Central memory CD8-positive, alpha-beta T cell (primary cell): ENCODE data around the gene CLBA1.

Experiments
- ATAC-seq: fragments of 150-1000 bp; cut with Tn5 transposase; replicated peaks from 2 replicates; pipeline ENCODE4 v1.10.0; 2022; ENCODE audit warnings: mild to moderate bottlenecking, moderate FRiP score, moderate number of reproducible peaks; ENCODE audit not compliant: poor library complexity, severe bottlenecking; ENCODE audit errors: extremely low read depth
- DNase-seq, 2 donors: peaks; one replicate each; pipeline ENCODE4 v3.0.0; 2021; ENCODE audit warnings: low spot score in 2 of 2
- H3K27ac Mint-ChIP-seq: one replicate; pipeline ENCODE4 v1.8.0; 2022; ENCODE audit warnings: low read depth, mild to moderate bottlenecking, moderate library complexity, mixed read lengths
- H3K27me3 Mint-ChIP-seq: one replicate; pipeline ENCODE4 v1.8.0; 2022; ENCODE audit warnings: mixed read lengths
- H3K36me3 Mint-ChIP-seq: one replicate; pipeline ENCODE4 v1.8.0; 2022; ENCODE audit warnings: mild to moderate bottlenecking, moderate library complexity, mixed read lengths; ENCODE audit not compliant: insufficient read depth
- H3K4me1 Mint-ChIP-seq: one replicate; pipeline ENCODE4 v1.8.0; 2022; ENCODE audit warnings: mixed read lengths
- H3K4me3 Mint-ChIP-seq: one replicate; pipeline ENCODE4 v1.8.0; 2022; ENCODE audit warnings: mild to moderate bottlenecking, moderate library complexity, mixed read lengths
- H3K9me3 Mint-ChIP-seq: one replicate; pipeline ENCODE4 v1.8.0; 2022; ENCODE audit warnings: mixed read lengths

CLBA1 gene

DNA sequence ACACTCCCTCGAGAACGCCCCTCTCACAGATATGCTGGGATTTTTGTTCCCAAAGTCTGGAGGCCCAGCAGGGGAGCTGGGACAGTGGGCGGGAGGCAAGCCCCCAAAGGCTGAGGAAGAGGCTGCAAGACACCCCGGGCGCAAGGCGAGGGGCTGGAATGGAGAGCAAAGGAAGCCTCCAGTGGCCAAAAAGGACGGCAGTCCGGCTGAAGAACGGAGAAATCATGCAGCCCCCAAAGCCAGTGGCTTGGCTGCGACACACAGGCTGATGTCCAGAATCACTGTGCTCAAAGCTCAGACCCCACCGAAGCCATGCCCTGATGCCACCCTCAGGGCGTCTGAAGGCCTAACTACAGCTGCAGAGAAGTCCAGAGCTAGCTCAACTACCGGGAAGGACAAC, 10.9 kb downstream of the CLBA1 start:
- no peak overlapping the region for H3K27ac Mint-ChIP-seq
- peaks cover 6% of the 10 kb centered on the region for H3K4me1 Mint-ChIP-seq
- ATAC-seq = no peak
- peaks cover 2% of the 10 kb centered on the region for H3K36me3 Mint-ChIP-seq
- H3K4me3 Mint-ChIP-seq = no peak overlapping the region
- H3K9me3 Mint-ChIP-seq = no peaks in the 10 kb centered on the region
- no peaks in the 10 kb centered on the region for H3K27me3 Mint-ChIP-seq
- no peak for DNase-seq

DNA sequence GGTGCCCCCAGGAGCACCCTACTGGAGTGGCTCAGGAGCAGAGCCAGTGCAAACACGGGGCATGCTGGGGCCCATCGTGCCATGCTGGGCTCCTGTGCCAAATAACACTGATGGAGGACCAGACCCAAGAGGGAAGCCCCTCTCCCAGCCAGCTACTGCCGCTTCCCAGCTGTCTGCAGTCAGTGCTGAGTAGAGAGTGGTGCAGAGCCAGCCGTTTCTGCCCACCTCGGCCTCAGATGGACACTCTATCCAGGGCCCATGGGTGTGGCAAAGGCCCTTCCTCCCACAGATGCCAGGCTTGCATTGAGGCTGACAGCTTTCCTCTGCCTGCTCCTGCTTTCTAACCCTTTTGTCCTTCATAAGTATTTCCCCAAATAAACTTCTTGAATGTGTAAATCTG, 13.2 kb downstream of the CLBA1 start:
- no peak overlapping the region for H3K4me3 Mint-ChIP-seq
- H3K9me3 Mint-ChIP-seq = no peaks in the 10 kb centered on the region
- H3K27me3 Mint-ChIP-seq = no peaks in the 10 kb centered on the region
- DNase-seq (no peak), ATAC-seq (no peak)
- peaks cover 6% of the 10 kb centered on the region for H3K4me1 Mint-ChIP-seq
- H3K27ac Mint-ChIP-seq = no peak overlapping the region
- H3K36me3 Mint-ChIP-seq = peaks cover 2% of the 10 kb centered on the region

DNA sequence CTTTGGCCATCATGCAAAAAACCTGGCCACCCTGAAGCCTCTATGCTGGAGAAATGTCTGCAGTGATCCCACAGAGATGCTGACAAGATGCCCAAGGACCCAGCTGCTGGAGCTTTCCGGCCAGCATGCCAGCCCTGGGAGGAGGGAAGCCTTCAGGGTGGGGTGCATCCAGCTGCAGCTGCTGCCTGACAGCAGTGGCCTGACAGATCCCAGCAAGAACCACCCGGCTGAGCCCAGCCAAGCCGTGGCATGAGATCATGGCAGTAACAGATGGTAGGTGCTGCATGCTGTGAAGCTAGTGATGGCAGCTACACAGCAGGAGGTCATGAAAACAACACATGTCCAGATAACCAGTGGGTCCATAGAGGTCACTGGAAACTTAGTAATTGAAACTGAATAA, 13.8 kb downstream of the CLBA1 start:
- ATAC-seq = no peak
- Mint-ChIP-seq H3K27ac (no peak overlapping the region), H3K4me3 (no peak overlapping the region), H3K36me3 (peaks cover 2% of the 10 kb centered on the region), H3K4me1 (peaks cover 6% of the 10 kb centered on the region), H3K27me3 (no peaks in the 10 kb centered on the region), H3K9me3 (no peaks in the 10 kb centered on the region)
- no peak for DNase-seq

DNA sequence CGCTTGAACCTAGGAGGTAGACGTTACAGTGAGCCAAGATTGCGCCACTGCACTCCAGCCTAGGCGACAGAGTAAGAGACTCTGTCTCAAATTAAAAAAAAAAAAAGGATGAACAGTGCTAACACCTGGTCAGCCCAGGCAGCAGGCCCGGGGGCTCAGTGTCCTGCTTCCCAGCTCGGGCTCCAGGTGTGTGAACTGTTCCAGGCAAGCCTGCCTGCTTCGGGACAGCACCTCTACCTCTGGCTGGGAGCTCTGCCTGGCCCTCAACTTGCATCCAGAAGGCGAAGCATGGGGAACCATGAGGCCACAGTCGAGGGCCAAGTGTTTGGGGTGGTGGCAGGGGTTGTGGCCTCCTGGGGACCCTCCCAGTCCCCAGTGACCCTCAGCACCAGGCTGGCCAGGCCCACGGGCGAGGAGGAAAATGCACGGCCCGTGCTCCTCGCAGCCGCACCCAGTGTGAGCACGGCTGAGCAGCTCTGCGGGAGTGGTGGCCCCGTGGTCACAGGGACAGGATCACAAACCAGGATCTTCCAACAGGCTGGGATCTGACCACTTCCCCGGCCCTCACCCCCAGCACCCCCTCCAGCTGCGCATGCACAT, 19.8 kb downstream of the CLBA1 start:
- Mint-ChIP-seq H3K27me3 (no peaks in the 10 kb centered on the region), H3K9me3 (no peaks in the 10 kb centered on the region), H3K4me1 (no peaks in the 10 kb centered on the region), H3K36me3 (peaks cover 17% of the 10 kb centered on the region), H3K4me3 (no peak overlapping the region), H3K27ac (no peak overlapping the region)
- ATAC-seq (no peak), DNase-seq (no peak)

DNA sequence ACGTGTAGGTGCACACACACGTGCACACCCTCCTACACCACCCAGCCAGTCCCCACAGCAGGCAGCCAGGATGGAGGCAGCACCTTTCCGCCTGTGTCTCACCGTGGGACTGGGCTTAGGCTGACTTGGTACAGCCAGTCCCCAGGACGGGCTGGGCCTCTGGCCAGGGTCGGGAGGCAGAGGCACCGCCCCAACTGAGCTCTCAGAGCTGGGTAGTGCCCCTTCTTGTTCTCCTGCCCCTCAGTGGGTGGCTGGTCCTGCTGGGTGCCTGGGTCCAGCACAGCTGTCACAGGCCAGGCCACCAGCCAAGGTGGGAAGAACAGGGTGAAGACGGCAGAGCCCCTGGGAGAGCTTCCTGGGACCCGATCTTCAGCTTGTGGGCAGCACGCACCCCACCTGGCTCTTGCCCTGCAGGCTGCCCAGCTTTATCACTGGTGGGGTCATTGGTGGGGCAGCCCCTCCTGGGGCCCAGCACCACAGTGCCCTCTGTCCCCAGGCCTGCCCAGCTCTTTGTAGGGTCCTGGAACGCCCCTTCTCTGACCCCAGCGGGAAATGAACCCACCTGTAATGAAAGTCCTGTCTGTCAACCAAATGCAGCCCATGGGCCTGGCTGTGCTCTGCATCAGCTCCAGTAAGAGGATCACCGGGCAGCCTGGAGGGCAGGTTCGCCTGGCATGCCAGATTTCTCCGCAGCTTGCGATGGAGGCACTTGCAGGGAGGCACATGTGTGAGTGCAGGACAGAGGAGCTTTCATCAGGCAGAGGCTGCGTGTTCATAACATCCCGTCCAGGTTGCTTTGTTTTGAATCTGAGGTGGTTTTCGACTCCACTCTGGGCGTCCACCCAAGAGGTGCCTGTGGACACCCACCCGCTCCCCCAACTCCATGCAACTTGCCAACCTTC, 20.6 kb downstream of the CLBA1 start:
- Mint-ChIP-seq H3K9me3 (no peaks in the 10 kb centered on the region), H3K4me3 (no peak overlapping the region), H3K4me1 (no peaks in the 10 kb centered on the region), H3K27me3 (no peaks in the 10 kb centered on the region), H3K27ac (peak overlapping the region; percentile 53), H3K36me3 (peaks cover 23% of the 10 kb centered on the region)
- no peak for DNase-seq
- ATAC-seq = no peak

DNA sequence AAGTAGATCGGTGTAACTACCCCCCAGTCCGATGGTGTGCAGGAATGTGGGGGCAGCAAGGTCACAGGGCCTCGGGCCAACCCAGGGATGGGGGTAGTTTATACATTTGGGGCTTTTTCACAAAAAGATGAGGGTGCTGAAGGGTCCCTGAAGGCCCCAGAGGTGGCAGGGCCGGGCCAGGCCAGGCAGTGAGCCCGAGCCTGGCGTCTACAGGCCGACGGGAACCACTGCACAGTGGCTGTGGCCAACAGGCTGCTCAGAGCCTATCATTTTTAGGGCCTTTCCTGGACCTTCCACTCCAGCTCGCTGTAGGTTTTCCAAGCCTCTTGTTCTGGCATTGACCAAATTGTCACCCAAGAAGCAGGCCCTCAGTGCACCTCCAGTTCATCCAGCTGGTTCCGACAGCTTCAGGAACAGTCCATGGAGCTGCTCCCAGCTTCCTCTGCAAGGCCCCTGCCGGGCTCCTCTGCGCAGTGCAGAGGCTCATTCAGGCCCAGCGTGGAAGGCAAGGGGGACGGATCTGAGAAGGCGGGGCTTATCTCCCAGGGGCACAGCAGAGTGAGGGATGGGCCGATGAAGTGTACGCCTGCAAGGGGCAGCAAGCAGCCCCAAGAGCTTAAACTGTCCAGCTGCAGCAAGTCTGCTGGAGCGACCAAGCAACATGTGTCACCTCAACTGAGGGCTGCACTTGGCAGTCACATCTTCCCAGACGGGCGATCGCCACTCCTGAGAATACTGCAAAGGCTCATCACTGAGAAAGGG, 21.4 kb downstream of the CLBA1 start:
- peak overlapping the region; percentile 53 for H3K27ac Mint-ChIP-seq
- H3K36me3 Mint-ChIP-seq = peaks cover 28% of the 10 kb centered on the region
- H3K9me3 Mint-ChIP-seq = no peaks in the 10 kb centered on the region
- H3K4me1 Mint-ChIP-seq = peaks cover 3% of the 10 kb centered on the region
- H3K4me3 Mint-ChIP-seq = no peak overlapping the region
- DNase-seq (no peak), ATAC-seq (no peak)
- H3K27me3 Mint-ChIP-seq = no peaks in the 10 kb centered on the region

DNA sequence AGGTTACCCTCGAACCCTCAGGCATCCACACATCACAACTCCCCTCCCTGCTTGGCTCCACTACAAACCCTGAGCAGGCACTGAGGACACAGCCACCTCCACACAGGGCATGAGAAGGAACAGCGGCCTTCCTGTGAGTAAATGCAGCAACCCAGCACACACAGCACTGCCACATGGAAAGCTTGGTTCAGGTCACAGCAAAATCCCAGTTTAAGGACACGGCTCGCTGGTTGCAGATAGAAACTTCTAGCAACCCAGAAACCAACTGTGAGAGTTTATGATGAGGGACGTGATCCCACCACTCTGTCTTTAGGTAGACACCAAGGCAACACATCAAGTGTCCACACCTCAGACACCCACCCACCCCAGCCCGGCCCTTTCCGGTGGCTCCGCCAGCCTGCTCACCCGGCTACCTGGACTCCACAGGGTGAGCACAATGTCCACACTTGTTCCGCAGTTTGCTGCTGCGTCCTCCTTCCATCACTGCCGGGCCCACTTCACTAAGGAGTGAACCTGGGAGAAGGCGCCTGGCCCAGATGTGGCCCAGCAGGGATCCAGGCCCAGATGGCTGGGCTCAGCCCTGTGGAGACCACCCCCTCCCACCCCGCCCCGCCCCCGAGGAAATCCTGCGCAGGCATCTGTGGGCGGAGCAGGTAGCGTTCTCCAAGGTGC, 22.1 kb downstream of the CLBA1 start:
- no peak overlapping the region for H3K27ac Mint-ChIP-seq

DNA sequence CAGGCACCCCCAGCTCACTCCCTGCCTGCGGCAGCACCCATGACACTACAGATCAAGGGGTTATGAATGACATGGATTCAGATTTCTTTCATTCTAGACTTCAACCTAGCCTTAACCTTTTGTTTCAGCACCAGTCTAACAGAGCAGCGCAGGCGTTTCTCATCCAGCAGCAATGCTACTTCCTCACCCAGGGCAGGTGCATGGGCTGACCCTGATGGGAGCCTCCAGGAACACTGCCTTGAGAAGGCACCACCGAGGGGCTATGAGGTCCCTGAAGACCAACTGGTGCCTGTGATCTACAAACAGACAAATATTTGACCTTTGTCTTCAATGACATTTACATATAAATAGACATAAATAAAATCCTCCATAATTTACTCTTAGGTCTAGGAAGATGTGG, 24.5 kb downstream of the CLBA1 start:
- Mint-ChIP-seq H3K4me1 (peaks cover 32% of the 10 kb centered on the region), H3K36me3 (peaks cover 30% of the 10 kb centered on the region), H3K4me3 (no peak overlapping the region), H3K9me3 (no peaks in the 10 kb centered on the region), H3K27me3 (no peaks in the 10 kb centered on the region), H3K27ac (no peak overlapping the region)
- DNase-seq (no peak), ATAC-seq (no peak)

More for the DNA sequence above, 22.1 kb downstream of the CLBA1 start:
- H3K9me3 Mint-ChIP-seq = no peaks in the 10 kb centered on the region
- ATAC-seq (no peak), DNase-seq (no peak)
- peaks cover 9% of the 10 kb centered on the region for H3K4me1 Mint-ChIP-seq
- peaks cover 29% of the 10 kb centered on the region for H3K36me3 Mint-ChIP-seq
- no peaks in the 10 kb centered on the region for H3K27me3 Mint-ChIP-seq
- H3K4me3 Mint-ChIP-seq = no peak overlapping the region

DNA sequence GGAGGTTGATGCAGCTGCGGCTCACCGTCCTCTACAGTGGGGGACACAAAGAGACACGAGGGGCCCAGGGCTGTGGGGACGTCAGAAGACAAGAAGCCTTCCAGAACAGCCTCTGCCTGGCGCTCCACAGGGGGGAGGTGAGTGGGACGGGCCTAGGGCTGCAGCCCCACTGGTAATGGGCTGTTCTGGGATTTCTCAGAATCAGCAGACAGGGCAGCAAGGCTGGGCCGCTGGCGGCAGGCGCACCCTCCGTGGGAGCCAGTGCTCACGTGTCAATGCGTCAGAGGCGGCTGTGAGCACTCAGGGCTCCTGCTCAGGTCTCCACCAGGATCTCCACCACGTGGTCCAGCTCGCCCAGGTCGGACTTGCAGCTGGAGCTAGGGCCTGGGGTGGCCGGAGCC, 25.3 kb downstream of the CLBA1 start:
- Mint-ChIP-seq H3K27ac (no peak overlapping the region), H3K27me3 (no peaks in the 10 kb centered on the region), H3K4me1 (peaks cover 40% of the 10 kb centered on the region), H3K36me3 (peaks cover 31% of the 10 kb centered on the region), H3K9me3 (no peaks in the 10 kb centered on the region), H3K4me3 (no peak overlapping the region)
- DNase-seq (no peak), ATAC-seq (no peak)

DNA sequence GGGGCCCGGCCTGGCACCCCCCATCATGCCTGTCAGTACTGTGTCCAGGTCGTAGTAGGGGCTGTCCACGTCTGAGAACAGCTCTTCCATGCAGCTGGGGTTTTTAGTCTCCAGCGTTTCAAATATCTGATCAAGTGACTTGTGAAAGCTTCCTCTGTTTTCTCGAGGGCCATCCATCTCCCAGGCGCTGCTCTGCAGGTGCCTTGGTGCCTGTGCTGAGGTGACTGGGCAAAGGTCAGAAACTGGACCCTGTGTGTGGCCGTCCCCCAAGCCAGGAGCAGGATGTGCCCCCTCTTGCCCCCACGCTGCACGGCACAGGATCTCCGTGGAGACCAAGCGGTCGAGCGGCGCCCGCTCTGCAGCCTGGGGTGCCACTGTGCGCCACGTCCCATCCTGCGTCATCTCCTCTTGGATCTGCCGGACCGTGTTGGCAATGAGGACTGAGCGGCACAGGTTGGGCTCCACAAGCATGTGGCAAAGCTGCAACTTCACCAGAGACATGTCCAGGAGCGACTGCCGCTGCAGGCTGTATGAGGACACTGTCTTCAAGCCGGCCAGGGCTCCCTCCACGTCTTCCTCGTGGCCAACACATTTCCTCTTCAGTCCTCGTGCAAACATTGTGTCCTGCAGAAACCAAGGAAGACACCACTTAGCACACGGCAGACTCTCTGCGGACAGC, 25.9 kb downstream of the CLBA1 start:
- DNase-seq (no peak), ATAC-seq (no peak)
- Mint-ChIP-seq H3K36me3 (peaks cover 29% of the 10 kb centered on the region), H3K4me1 (peaks cover 45% of the 10 kb centered on the region), H3K27ac (no peak overlapping the region), H3K9me3 (no peaks in the 10 kb centered on the region), H3K27me3 (no peaks in the 10 kb centered on the region), H3K4me3 (no peak overlapping the region)

DNA sequence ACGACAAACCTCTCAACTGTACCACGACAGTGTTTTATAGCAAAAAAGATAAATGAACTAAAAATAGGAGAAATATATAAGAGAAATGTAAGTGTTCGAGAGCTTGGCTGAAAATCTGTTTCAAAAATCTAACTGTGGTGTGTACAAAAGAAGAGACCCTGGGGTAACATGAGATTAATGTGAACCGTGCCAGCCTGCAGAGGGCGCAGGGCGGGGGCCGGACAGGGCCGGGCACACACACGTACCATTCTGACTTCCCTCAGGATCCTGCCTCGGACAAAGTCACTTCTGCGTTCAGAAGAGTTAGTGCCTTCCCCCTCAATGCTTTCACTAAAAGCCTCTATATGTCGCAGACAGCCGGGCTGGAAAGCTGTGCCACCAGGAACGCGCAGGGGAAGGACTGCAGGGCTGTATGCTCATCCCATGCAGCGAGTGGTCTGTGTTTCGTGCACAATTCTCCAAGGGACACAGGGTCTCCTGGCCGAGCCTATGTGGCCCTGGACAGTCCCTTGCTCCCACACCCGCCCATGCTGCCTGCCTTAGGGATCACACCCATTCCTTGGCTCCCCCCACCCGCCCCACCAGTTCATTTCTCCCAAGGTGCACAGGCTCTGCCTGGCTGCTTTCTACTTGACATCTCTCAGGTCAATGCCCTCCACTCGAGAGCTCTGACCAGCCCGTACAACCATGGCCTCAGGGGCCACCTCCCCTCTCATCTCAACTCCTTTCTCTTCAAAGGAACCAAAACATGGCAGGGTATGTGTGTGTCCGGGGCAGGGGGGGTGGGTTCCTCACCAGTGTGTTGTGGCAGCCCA, 26.8 kb downstream of the CLBA1 start:
- peaks cover 52% of the 10 kb centered on the region for H3K4me1 Mint-ChIP-seq
- no peaks in the 10 kb centered on the region for H3K27me3 Mint-ChIP-seq
- DNase-seq (no peak), ATAC-seq (no peak)
- no peak overlapping the region for H3K27ac Mint-ChIP-seq
- no peaks in the 10 kb centered on the region for H3K9me3 Mint-ChIP-seq
- peaks cover 27% of the 10 kb centered on the region for H3K36me3 Mint-ChIP-seq
- peak overlapping the region; percentile 90 for H3K4me3 Mint-ChIP-seq
